GM18907 (cell line): ENCODE measurements around the gene DTNB.
A peak's percentile ranks its signal among the peaks of the same experiment; 100 is the strongest.
"Not testable (repeated sequence)": the region's sequence is repeated elsewhere in the genome, so short reads cannot be mapped to it uniquely, and the experiment has no call there.

ENCODE experiments used
- ATAC-seq: cut with Tn5 transposase; IDR thresholded peaks from one replicate; pipeline ENCODE4 v1.9.1; 2021; ENCODE audit warnings: mild to moderate bottlenecking, moderate library complexity; ENCODE audit not compliant: unreplicated experiment

The DTNB gene

GRCh38 chr2:25426326-25426725 lies 247.1 kb downstream of the DTNB start:
- no peak for ATAC-seq

- no peak for ATAC-seq
Observed at GRCh38 chr2:25424426-25425028, 248.8 kb downstream of the DTNB start.

GRCh38 chr2:25421820-25422411 lies 251.5 kb downstream of the DTNB start:
- ATAC-seq, result peak; percentile 28

- no peak for ATAC-seq
Observed at GRCh38 chr2:25421289-25421688, 252.1 kb downstream of the DTNB start.

- ATAC-seq, result peak; percentile 50
Observed at GRCh38 chr2:25420820-25421237, 252.5 kb downstream of the DTNB start.

- peak; percentile 75 for ATAC-seq
Observed at GRCh38 chr2:25419678-25420242, 253.6 kb downstream of the DTNB start.

- no peak for ATAC-seq
Observed at GRCh38 chr2:25418944-25419677, 254.3 kb downstream of the DTNB start.

- no peak for ATAC-seq
Observed at GRCh38 chr2:25417715-25418369, 255.5 kb downstream of the DTNB start.

- ATAC-seq, result no peak
Observed at GRCh38 chr2:25416674-25417073, 256.7 kb downstream of the DTNB start.

- no peak for ATAC-seq
Observed at GRCh38 chr2:25414781-25415180, 258.6 kb downstream of the DTNB start.

- not testable (repeated sequence) for ATAC-seq
Observed at GRCh38 chr2:25413409-25413808, 260.0 kb downstream of the DTNB start.

GRCh38 chr2:25411753-25412152 lies 261.6 kb downstream of the DTNB start:
- no peak for ATAC-seq

GRCh38 chr2:25411281-25411680 lies 262.1 kb downstream of the DTNB start:
- no peak for ATAC-seq

GRCh38 chr2:25410370-25410769 lies 263.0 kb downstream of the DTNB start:
- peak; percentile 39 for ATAC-seq

- no peak for ATAC-seq
Observed at GRCh38 chr2:25409468-25409867, 263.9 kb downstream of the DTNB start.

GRCh38 chr2:25409044-25409443 lies 264.3 kb downstream of the DTNB start:
- no peak for ATAC-seq

- no peak for ATAC-seq
Observed at GRCh38 chr2:25405611-25406295, 267.6 kb downstream of the DTNB start.

- peak; percentile 55 for ATAC-seq
Observed at GRCh38 chr2:25403120-25403760, 270.1 kb downstream of the DTNB start.

- peak; percentile 55 for ATAC-seq
Observed at GRCh38 chr2:25402477-25402876, 270.9 kb downstream of the DTNB start.

GRCh38 chr2:25401307-25402026 lies 271.9 kb downstream of the DTNB start:
- no peak for ATAC-seq
